NCI-H510A (cell line): ENCODE measurements around the gene NR3C1.

Experiments
- DNase-seq: peaks from one replicate; lab custom pipeline; 2025; lab: John Stamatoyannopoulos, UW

Gene NR3C1

GRCh38 chr5:143362664-143363227 lies 40.7 kb downstream of the NR3C1 start:
- no peak for DNase-seq

- DNase-seq: no peak
These were observed 42.0 kb downstream of the NR3C1 start for GRCh38 chr5:143361438-143361837.

GRCh38 chr5:143360755-143361154 lies 42.7 kb downstream of the NR3C1 start:
- DNase-seq: no peak

GRCh38 chr5:143359869-143360268 lies 43.6 kb downstream of the NR3C1 start:
- no peak for DNase-seq

- no peak for DNase-seq
These were observed 46.5 kb downstream of the NR3C1 start for GRCh38 chr5:143356855-143357583.

- DNase-seq: peak; percentile 55
These were observed 47.8 kb downstream of the NR3C1 start for GRCh38 chr5:143355710-143356109.

GRCh38 chr5:143354025-143354424 lies 49.5 kb downstream of the NR3C1 start:
- DNase-seq: no peak

GRCh38 chr5:143352691-143353090 lies 50.8 kb downstream of the NR3C1 start:
- DNase-seq: no peak

- no peak for DNase-seq
These were observed 52.5 kb downstream of the NR3C1 start for GRCh38 chr5:143350751-143351602.

GRCh38 chr5:143350341-143350740 lies 53.1 kb downstream of the NR3C1 start:
- no peak for DNase-seq

- no peak for DNase-seq
These were observed 54.3 kb downstream of the NR3C1 start for GRCh38 chr5:143349177-143349576.

GRCh38 chr5:143347698-143348344 lies 55.7 kb downstream of the NR3C1 start:
- no peak for DNase-seq

- no peak for DNase-seq
These were observed 56.4 kb downstream of the NR3C1 start for GRCh38 chr5:143347046-143347445.

- DNase-seq: no peak
These were observed 57.6 kb downstream of the NR3C1 start for GRCh38 chr5:143345671-143346440.

GRCh38 chr5:143343042-143343441 lies 60.4 kb downstream of the NR3C1 start:
- DNase-seq: no peak

GRCh38 chr5:143342607-143343006 lies 60.9 kb downstream of the NR3C1 start:
- no peak for DNase-seq

GRCh38 chr5:143341807-143342570 lies 61.5 kb downstream of the NR3C1 start:
- no peak for DNase-seq

GRCh38 chr5:143340891-143341685 lies 62.4 kb downstream of the NR3C1 start:
- DNase-seq: no peak

- no peak for DNase-seq
These were observed 64.7 kb downstream of the NR3C1 start for GRCh38 chr5:143338658-143339366.
